ENCODE measurements around the gene RUFY3. TPM values are rescaled to one million over a fixed set of nuclear protein-coding genes. Genes with fewer than 3 reads are reported as not detected.

RUFY3 gene
- total and polyA plus RNA-seq, 2 of the 13 experiments (the other 11 are each of a cell fraction or from before 2014, with no cell fraction given) = 17.9 to 25.3 TPM

GRCh38 chr4:70714079-70714887 is 7.5 kb upstream of the RUFY3 start (continued):
- TF ChIP-seq ZNF891 (CRISPR knock-in tag; IDR thresholded peaks at IDR 0.05) (no peak), SOX5 (CRISPR knock-in tag; IDR thresholded peaks at IDR 0.05; ENCODE audit: borderline replicate concordance) (peak; percentile 44; the same call in 1 of the 2 replicates), ATF1 (CRISPR knock-in tag; IDR thresholded peaks at IDR 0.05) (no peak), PCBP2 (optimal IDR thresholded peaks at IDR 0.05; ENCODE audit: low read depth, low read length, poor library complexity, severe bottlenecking) (no peak), BRCA1 (CRISPR knock-in tag; IDR thresholded peaks at IDR 0.05) (no peak), FOXA1 (IDR thresholded peaks at IDR 0.05) (no peak), FOXA1 (CRISPR knock-in tag; IDR thresholded peaks at IDR 0.05) (peak; percentile 48; the same call in 1 of the 2 replicates), ATM (IDR thresholded peaks at IDR 0.05; ENCODE audit: borderline replicate concordance) (no peak), ZBTB10 (CRISPR knock-in tag; IDR thresholded peaks at IDR 0.05; ENCODE audit: borderline replicate concordance) (no peak), ZNF354B (CRISPR knock-in tag; IDR thresholded peaks at IDR 0.05) (no peak), ZNF564 (CRISPR knock-in tag; IDR thresholded peaks at IDR 0.05) (no peak), ZKSCAN5 (CRISPR knock-in tag; IDR thresholded peaks at IDR 0.05) (peak; percentile 61; the same call in 1 of the 2 replicates), MAFF (IDR thresholded peaks at IDR 0.05; ENCODE audit: low read depth, low read length) (peak; percentile 49; the same call in 1 of the 2 replicates), SRY (CRISPR knock-in tag; IDR thresholded peaks at IDR 0.05) (no peak), ARID4A (CRISPR knock-in tag; IDR thresholded peaks at IDR 0.05; ENCODE audit: borderline replicate concordance) (peak; percentile 27; the same call in 1 of the 2 replicates), NR2F6 (IDR thresholded peaks at IDR 0.05) (no peak), NR2F6 (CRISPR knock-in tag; IDR thresholded peaks at IDR 0.05) (peak; percentile 39; the same call in 1 of the 2 replicates), JUN (CRISPR knock-in tag; IDR thresholded peaks at IDR 0.05) (no peak), ETV6 (CRISPR knock-in tag; conservative IDR thresholded peaks at IDR 0.05) (no peak), NFE2 (CRISPR knock-in tag; IDR thresholded peaks at IDR 0.05) (peak; percentile 45; the same call in 1 of the 2 replicates), ZNF20 (CRISPR knock-in tag; IDR thresholded peaks at IDR 0.05) (no peak), NCOA2 (CRISPR knock-in tag; IDR thresholded peaks at IDR 0.05) (0 out of 2 replicates have a peak, but pooled peaks have one; percentile 11), NFE2L2 (IDR thresholded peaks at IDR 0.05; ENCODE audit: low read length) (peak; percentile 46; the same call in 1 of the 2 replicates), ZFX (CRISPR knock-in tag; IDR thresholded peaks at IDR 0.05; ENCODE audit: low read depth) (no peak), FOSL2 (CRISPR knock-in tag; IDR thresholded peaks at IDR 0.05) (peak; percentile 79), GATA4 (IDR thresholded peaks at IDR 0.05; ENCODE audit: borderline replicate concordance, low read depth) (no peak), SALL1 (CRISPR knock-in tag; IDR thresholded peaks at IDR 0.05) (peak; percentile 43; the same call in 1 of the 2 replicates)
